Upper lobe of left lung (tissue), 4 donors: ENCODE results near the gene IVNS1ABP.

Experiments
- CTCF ChIP-seq, 6 experiments: fragments of 450-650 bp in 4 of 6; fragments of 200-600 bp in 2 of 6; sonication (generic) in 2 of 6; IDR thresholded peaks; one replicate each; pipeline ENCODE4 v1.5.1; 2016 to 2019; ENCODE audit warnings: antibody characterized with exemption in 6 of 6
- EP300 ChIP-seq, 4 donors: sonication (generic); formaldehyde crosslinking; IDR thresholded peaks; one replicate each; pipeline ENCODE4 v1.5.1; 2017; ENCODE audit warnings: antibody characterized with exemption in 4 of 4, control low read depth in 2 of 4
- POLR2A ChIP-seq, 4 donors: fragments of 450-650 bp; IDR thresholded peaks; one replicate each; pipeline ENCODE4 v1.5.1; 2016 to 2017; ENCODE audit warnings: antibody characterized with exemption in 4 of 4, mild to moderate bottlenecking in 2 of 4
- POLR2AphosphoS5 ChIP-seq, 2 donors: sonication (generic); formaldehyde crosslinking; IDR thresholded peaks; one replicate each; pipeline ENCODE4 v1.5.1; 2017; ENCODE audit warnings: antibody characterized with exemption in 2 of 2

GRCh38 chr1:185314411-185314810 lies 2.6 kb downstream of the IVNS1ABP start:
- TF ChIP-seq CTCF (IDR thresholded peaks at IDR 0.05) = no peak
- no peak for TF ChIP-seq POLR2AphosphoS5 (IDR thresholded peaks at IDR 0.05)
- no peak for TF ChIP-seq POLR2A (IDR thresholded peaks at IDR 0.05)
- TF ChIP-seq EP300 (IDR thresholded peaks at IDR 0.05) = no peak
